GM23338 (cell line): ENCODE data around the gene TMEM175.

ENCODE experiments used
- CREB1 ChIP-seq: fragments of 250-450 bp; sonication (Bioruptor Pico); IDR thresholded peaks from 2 replicates; pipeline ENCODE4 v1.5.0; 2020; ENCODE audit warnings: low read depth, mild to moderate bottlenecking, moderate library complexity
- CTCF ChIP-seq, 2 experiments: fragments of 200-600 bp in 1 of 2; sonication (generic) in 1 of 2; conservative IDR thresholded peaks; 2 replicates each; pipeline versions ENCODE4 v1.5.1 to v1.6.1; 2016 to 2017; ENCODE audit warnings: antibody characterized with exemption in 2 of 2, low read depth in 2 of 2, mild to moderate bottlenecking in 2 of 2, moderate library complexity in 1 of 2
- EZH2 ChIP-seq: fragments of 200-600 bp; sonication (generic); IDR thresholded peaks from one replicate; pipeline ENCODE4 v1.8.0; 2017; ENCODE audit warnings: antibody characterized with exemption, mild to moderate bottlenecking, low read depth; ENCODE audit not compliant: unreplicated experiment
- EZH2phosphoT487 ChIP-seq: fragments of 200-600 bp; sonication (generic); IDR thresholded peaks from one replicate; pipeline ENCODE4 v1.8.1; 2018; ENCODE audit warnings: antibody characterized with exemption; ENCODE audit not compliant: unreplicated experiment
- POLR2AphosphoS5 ChIP-seq: IDR thresholded peaks from 2 replicates; pipeline ENCODE4 v1.6.1; 2016; ENCODE audit warnings: antibody characterized with exemption, low read depth
- ZNF114 ChIP-seq: fragments of 250-450 bp; sonication (Bioruptor Pico); IDR thresholded peaks from 2 replicates; pipeline ENCODE4 v1.5.0; 2020; ENCODE audit warnings: mild to moderate bottlenecking, moderate library complexity

- TF ChIP-seq CTCF (conservative IDR thresholded peaks at IDR 0.05; ENCODE audit: low read depth in 2 of 2): no peak
- TF ChIP-seq CREB1 (CRISPR knock-in tag): no peak
- TF ChIP-seq ZNF114 (CRISPR knock-in tag): no peak
- no peak for TF ChIP-seq POLR2AphosphoS5
- no peak for TF ChIP-seq EZH2
- TF ChIP-seq EZH2phosphoT487: no peak
Measured at GRCh38 chr4:982291-982690, 50.0 kb downstream of the TMEM175 start.
